ENCODE results near the gene KCNJ18.
"Not testable (repeated sequence)": the region's sequence is repeated elsewhere in the genome, so short reads cannot be mapped to it uniquely, and the experiment has no call there.

DNA sequence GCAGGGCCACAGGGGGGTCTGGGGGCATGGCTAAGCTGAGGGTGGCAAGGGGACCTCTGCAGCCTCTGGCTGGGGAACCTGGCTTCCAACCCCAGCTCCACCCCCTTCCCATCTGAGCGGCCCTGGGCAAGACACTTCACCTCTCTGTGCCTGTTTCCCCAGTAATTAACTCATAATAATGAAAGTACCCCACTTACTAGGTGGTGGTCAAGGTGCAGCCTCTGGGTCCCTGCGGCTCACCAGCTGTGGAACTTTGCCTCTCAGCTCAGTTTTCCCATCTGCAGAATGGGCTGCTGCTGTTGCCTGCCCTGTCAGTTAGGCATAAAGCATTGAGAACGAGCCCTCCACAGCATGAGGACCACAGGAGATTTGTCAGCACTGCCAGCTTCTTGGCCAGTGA, 51.8 kb downstream of the KCNJ18 start:
- TF ChIP-seq, protein P1, sequence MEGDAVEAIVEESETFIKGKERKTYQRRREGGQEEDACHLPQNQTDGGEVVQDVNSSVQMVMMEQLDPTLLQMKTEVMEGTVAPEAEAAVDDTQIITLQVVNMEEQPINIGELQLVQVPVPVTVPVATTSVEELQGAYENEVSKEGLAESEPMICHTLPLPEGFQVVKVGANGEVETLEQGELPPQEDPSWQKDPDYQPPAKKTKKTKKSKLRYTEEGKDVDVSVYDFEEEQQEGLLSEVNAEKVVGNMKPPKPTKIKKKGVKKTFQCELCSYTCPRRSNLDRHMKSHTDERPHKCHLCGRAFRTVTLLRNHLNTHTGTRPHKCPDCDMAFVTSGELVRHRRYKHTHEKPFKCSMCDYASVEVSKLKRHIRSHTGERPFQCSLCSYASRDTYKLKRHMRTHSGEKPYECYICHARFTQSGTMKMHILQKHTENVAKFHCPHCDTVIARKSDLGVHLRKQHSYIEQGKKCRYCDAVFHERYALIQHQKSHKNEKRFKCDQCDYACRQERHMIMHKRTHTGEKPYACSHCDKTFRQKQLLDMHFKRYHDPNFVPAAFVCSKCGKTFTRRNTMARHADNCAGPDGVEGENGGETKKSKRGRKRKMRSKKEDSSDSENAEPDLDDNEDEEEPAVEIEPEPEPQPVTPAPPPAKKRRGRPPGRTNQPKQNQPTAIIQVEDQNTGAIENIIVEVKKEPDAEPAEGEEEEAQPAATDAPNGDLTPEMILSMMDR (conservative IDR thresholded peaks at IDR 0.05 in 1 of 2, IDR thresholded peaks at IDR 0.05 in 1 of 2; ENCODE audit: low read depth in 1 of 2, low read length in 2 of 2), result not testable (repeated sequence)
- not testable (repeated sequence) for TF ChIP-seq EZH2 (IDR thresholded peaks at IDR 0.05; ENCODE audit: low read length, missing control alignments)
